SK-N-SH (cell line): ENCODE data around the gene DBX1. TPM values are rescaled to one million over a fixed set of nuclear protein-coding genes. Genes with fewer than 3 reads are reported as not detected.

Experiments used
- CTCF ChIA-PET: fragments of 300-600, 350-600 bp; formaldehyde crosslinking; extraction: SDS; loops from one replicate; lab custom pipeline; 2021; lab: Yijun Ruan, JAX
- POLR2A ChIA-PET: fragments of 350-600 bp; sonication (Branson Sonifier 250); formaldehyde crosslinking; extraction: SDS; loops from one replicate; lab custom pipeline; 2020; ENCODE audit warnings: antibody characterized with exemption, inconsistent platforms; lab: Yijun Ruan, JAX
- DNase-seq: peaks from one replicate; pipeline ENCODE4 v3.0.0; 2012
- H2AFZ ChIP-seq: fragments of 200-600 bp; sonication (generic); 2 replicates; pipeline ENCODE4 v1.8.1; 2016; ENCODE audit warnings: antibody characterized with exemption, mild to moderate bottlenecking, low read depth
- H3F3A ChIP-seq: fragments of 200-600 bp; sonication (generic); replicated peaks from 2 replicates; pipeline ENCODE3; 2016; ENCODE audit warnings: antibody characterized with exemption, mild to moderate bottlenecking; ENCODE audit not compliant: insufficient read depth
- H3K27ac ChIP-seq, 2 experiments: fragments of 200-500 bp in 1 of 2; fragments of 200-600 bp in 1 of 2; sonication (Bioruptor generic) in 1 of 2; sonication (generic), shearing (Covaris generic) in 1 of 2; 2 replicates each; pipeline versions ENCODE4 v1.5.1 to v1.6.1; 2014 to 2016; ENCODE audit warnings: low read depth in 2 of 2, inconsistent platforms in 1 of 2, low read length in 1 of 2, mild to moderate bottlenecking in 1 of 2, mixed read lengths in 1 of 2
- H3K27me3 ChIP-seq: fragments of 200-600 bp; sonication (generic), shearing (Covaris generic); 2 replicates; pipeline ENCODE4 v1.6.1; 2016; ENCODE audit warnings: mixed run types; ENCODE audit not compliant: insufficient read depth
- H3K36me3 ChIP-seq, 2 experiments: fragments of 200-500 bp in 1 of 2; fragments of 200-600 bp in 1 of 2; sonication (Bioruptor generic) in 1 of 2; sonication (generic) in 1 of 2; replicated peaks in 1 of 2; 2 replicates each; pipeline versions ENCODE3 to v1.5.1; 2014 to 2016; ENCODE audit warnings: low read length in 1 of 2, mild to moderate bottlenecking in 1 of 2; ENCODE audit not compliant: insufficient read depth in 2 of 2, control insufficient read depth in 1 of 2
- H3K4me1 ChIP-seq, 2 experiments: fragments of 200-500 bp in 1 of 2; fragments of 200-600 bp in 1 of 2; sonication (Bioruptor generic) in 1 of 2; sonication (generic), shearing (Covaris generic) in 1 of 2; 2 replicates each; pipeline versions ENCODE4 v1.5.1 to v1.6.1; 2014 to 2016; ENCODE audit warnings: low read depth in 1 of 2, low read length in 1 of 2, mixed run types in 1 of 2; ENCODE audit not compliant: insufficient read depth in 2 of 2, control insufficient read depth in 1 of 2
- H3K4me2 ChIP-seq: fragments of 200-600 bp; sonication (generic), shearing (Covaris generic); 2 replicates; pipeline ENCODE4 v1.6.1; 2017; ENCODE audit warnings: mixed run types
- H3K4me3 ChIP-seq, 2 experiments: fragments of 200-500 bp in 1 of 2; fragments of 200-600 bp in 1 of 2; sonication (Bioruptor generic) in 1 of 2; sonication (generic), shearing (Covaris generic) in 1 of 2; 2 replicates each; pipeline versions ENCODE4 v1.5.1 to v1.8.1; 2014 to 2016; ENCODE audit warnings: low read depth in 2 of 2, inconsistent platforms in 1 of 2, low read length in 1 of 2, mild to moderate bottlenecking in 1 of 2, mixed read lengths in 1 of 2, moderate library complexity in 1 of 2
- H3K79me2 ChIP-seq: fragments of 200-600 bp; sonication (generic); 2 replicates; pipeline ENCODE4 v1.8.1; 2017; ENCODE audit warnings: mild to moderate bottlenecking; ENCODE audit not compliant: insufficient read depth
- H3K9ac ChIP-seq: fragments of 200-600 bp; sonication (generic); 2 replicates; pipeline ENCODE4 v1.6.1; 2017; ENCODE audit warnings: mixed run types
- H3K9me2 ChIP-seq: fragments of 200-600 bp; sonication (generic); 2 replicates; pipeline ENCODE4 v1.6.1; 2017; ENCODE audit warnings: mixed run types
- H3K9me3 ChIP-seq: fragments of 200-600 bp; sonication (generic); 2 replicates; pipeline ENCODE4 v1.6.1; 2017; ENCODE audit warnings: mixed run types, mild to moderate bottlenecking, moderate library complexity
- H4K20me1 ChIP-seq: fragments of 200-600 bp; sonication (generic); 2 replicates; pipeline ENCODE4 v1.6.1; 2017; ENCODE audit warnings: mild to moderate bottlenecking, mixed run types; ENCODE audit not compliant: insufficient read depth
- ELF1 ChIP-seq: IDR thresholded peaks from 2 replicates; pipeline ENCODE4 v1.4.0; 2012
- EZH2phosphoT487 ChIP-seq: fragments of 200-600 bp; sonication (generic); IDR thresholded peaks from 2 replicates; pipeline ENCODE4 v1.6.1; 2017; ENCODE audit warnings: low read depth, mixed run types, mild to moderate bottlenecking, antibody characterized with exemption, moderate library complexity, borderline replicate concordance
- FOSL2 ChIP-seq: IDR thresholded peaks from 2 replicates; pipeline ENCODE4 v1.4.0; 2012; ENCODE audit warnings: low read depth, mild to moderate bottlenecking, moderate library complexity, borderline replicate concordance
- GATA2 ChIP-seq: sonication (generic); formaldehyde crosslinking; IDR thresholded peaks from 2 replicates; pipeline ENCODE4 v1.5.0; 2020; ENCODE audit warnings: mild to moderate bottlenecking, missing genetic modification reagents
- JUND ChIP-seq: IDR thresholded peaks from 2 replicates; pipeline ENCODE4 v1.4.0; 2012
- MXI1 ChIP-seq: IDR thresholded peaks from 2 replicates; pipeline ENCODE4 v1.6.1; 2012; ENCODE audit warnings: mild to moderate bottlenecking, low read depth, low read length, improper control_type of control experiment
- NFIC ChIP-seq: IDR thresholded peaks from 2 replicates; pipeline ENCODE4 v1.4.0; 2012; ENCODE audit warnings: borderline replicate concordance
- TEAD4 ChIP-seq: IDR thresholded peaks from 2 replicates; pipeline ENCODE4 v1.4.0; 2012; ENCODE audit warnings: mild to moderate bottlenecking, borderline replicate concordance; ENCODE audit not compliant: insufficient read depth
- YY1 ChIP-seq: IDR thresholded peaks from 2 replicates; pipeline ENCODE4 v1.4.0; 2012; ENCODE audit warnings: low read depth, mild to moderate bottlenecking
- WGBS: methylation state at CpG from one replicate; pipeline ENCODE4 v1.1.6; 2017; ENCODE audit warnings: low lambda C conversion rate; 5-methylcytosine and 5-hydroxymethylcytosine counted together
- polyA plus RNA-seq, 3 experiments: library from polyadenylated mRNA; depleted of rRNA; stranded (reverse); fragments of >200 nt; gene quantifications; 2 replicates each; pipeline ENCODE4 v1.2.3, GENCODE V29; 2012
- TF ChIP-seq, protein P1 (sequence below): IDR thresholded peaks from 2 replicates; pipeline ENCODE4 v1.4.0; 2012; ENCODE audit warnings: low read depth, borderline replicate concordance
- TF ChIP-seq, protein P2 (sequence below): IDR thresholded peaks from 2 replicates; pipeline ENCODE4; 2012
- TF ChIP-seq, protein P3 (sequence below): fragments of 150-350 bp; IDR thresholded peaks from 2 replicates; pipeline ENCODE4 v1.6.1; 2016; ENCODE audit warnings: mild to moderate bottlenecking, low read depth, low read length
- TF ChIP-seq, protein P4 (sequence below): IDR thresholded peaks from 2 replicates; pipeline ENCODE4 v1.4.0; 2012; ENCODE audit warnings: low read depth
- TF ChIP-seq, protein P5 (sequence below): fragments of 200-600 bp; sonication (generic); IDR thresholded peaks from 2 replicates; pipeline ENCODE4 v1.6.1; 2017; ENCODE audit warnings: antibody characterized with exemption, mild to moderate bottlenecking, moderate library complexity

Gene DBX1
- polyA plus RNA-seq, 1 of the 3 experiments (the other 2 are of a cell fraction) = not detected

DNA sequence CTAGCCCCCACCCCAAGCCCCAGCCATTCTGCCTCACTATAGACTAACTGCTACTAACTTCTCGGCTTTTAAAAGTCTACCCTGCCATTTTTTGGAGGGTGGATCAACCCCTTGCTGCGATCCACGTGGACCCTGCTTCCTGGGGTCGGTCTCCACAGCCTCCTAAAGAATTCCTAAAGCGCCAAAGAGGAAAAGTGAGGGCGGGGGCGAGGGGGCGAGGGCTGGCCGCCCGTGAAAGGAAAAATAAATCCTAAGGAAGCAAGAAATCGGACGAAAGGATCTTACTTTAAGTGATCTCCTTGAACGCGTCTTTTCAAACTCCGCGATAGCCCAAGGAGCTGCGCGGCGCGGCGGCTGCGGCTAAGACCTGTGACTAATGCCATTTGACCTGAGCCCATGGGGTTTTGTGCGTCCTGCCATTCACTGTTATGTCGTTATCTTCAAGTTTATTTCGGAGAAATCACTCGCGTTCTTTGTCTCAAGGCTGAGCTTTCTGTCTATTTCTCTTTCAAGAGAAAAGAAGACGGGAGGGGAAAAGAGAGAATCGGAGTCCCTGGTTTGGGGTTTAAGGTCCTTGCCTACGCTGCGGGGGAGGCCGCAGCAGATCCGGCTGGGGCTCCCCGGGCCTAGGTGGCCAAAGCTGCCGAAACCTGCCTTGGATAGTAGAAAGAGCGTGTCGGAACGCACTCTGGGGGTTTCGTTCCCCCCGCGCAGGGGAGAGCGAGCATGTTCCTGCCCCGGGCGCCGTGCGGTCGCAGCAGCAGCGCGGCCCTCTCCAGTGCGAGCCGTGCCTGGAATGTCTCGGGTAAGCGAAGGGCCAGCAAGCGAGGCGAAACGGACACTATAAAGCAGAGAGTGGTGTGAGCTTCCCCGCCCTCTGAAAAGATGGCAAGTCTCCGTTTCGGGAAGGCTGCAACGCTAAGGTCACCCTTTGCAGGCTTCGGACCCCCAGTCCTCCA is 2.8 kb upstream of the DBX1 start:
- Histone ChIP-seq H2AFZ (no peak overlapping the region), H3F3A (no peaks in the 10 kb centered on the region), H3K4me3 (peak overlapping the region; percentile 26 to 28; a peak in 3 of 4 replicates), H3K79me2 (no peaks in the 10 kb centered on the region), H3K36me3 (no peaks in the 10 kb centered on the region), H3K4me2 (peak overlapping the region; percentile 70; the same call in 1 of the 2 replicates), H3K4me1 (peaks cover 0 to 16% of the 10 kb centered on the region in 2 experiments; a peak in 2 of 4 replicates), H3K9ac (no peak overlapping the region), H3K27me3 (peaks cover 61% of the 10 kb centered on the region), H3K27ac (no peak overlapping the region), H3K9me3 (no peaks in the 10 kb centered on the region)
- ChIA-PET CTCF (interaction anchor here (0.9 to 4.6 kb wide), 8 partner anchors 8 to 191 kb away, joined by 3 to 38 read pairs (median 5); no protein-coding TSS in a partner anchor), POLR2A (interaction anchor here (0.5 kb wide), 1 partner anchor 32 kb away, joined by 3 read pairs; no protein-coding TSS in a partner anchor)
- peak; percentile 64 for DNase-seq
- WGBS = 56% methylated on average over 57 of the region's 61 CpGs
- TF ChIP-seq, protein P1, sequence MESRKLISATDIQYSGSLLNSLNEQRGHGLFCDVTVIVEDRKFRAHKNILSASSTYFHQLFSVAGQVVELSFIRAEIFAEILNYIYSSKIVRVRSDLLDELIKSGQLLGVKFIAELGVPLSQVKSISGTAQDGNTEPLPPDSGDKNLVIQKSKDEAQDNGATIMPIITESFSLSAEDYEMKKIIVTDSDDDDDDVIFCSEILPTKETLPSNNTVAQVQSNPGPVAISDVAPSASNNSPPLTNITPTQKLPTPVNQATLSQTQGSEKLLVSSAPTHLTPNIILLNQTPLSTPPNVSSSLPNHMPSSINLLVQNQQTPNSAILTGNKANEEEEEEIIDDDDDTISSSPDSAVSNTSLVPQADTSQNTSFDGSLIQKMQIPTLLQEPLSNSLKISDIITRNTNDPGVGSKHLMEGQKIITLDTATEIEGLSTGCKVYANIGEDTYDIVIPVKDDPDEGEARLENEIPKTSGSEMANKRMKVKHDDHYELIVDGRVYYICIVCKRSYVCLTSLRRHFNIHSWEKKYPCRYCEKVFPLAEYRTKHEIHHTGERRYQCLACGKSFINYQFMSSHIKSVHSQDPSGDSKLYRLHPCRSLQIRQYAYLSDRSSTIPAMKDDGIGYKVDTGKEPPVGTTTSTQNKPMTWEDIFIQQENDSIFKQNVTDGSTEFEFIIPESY = no peak
- peak; percentile 67; the same call in 1 of the 2 replicates for TF ChIP-seq EZH2phosphoT487
- TF ChIP-seq, all 33 proteins: peak for 1
- Histone ChIP-seq H4K20me1 (no peaks in the 10 kb centered on the region), H3K9me2 (no peaks in the 10 kb centered on the region)

DNA sequence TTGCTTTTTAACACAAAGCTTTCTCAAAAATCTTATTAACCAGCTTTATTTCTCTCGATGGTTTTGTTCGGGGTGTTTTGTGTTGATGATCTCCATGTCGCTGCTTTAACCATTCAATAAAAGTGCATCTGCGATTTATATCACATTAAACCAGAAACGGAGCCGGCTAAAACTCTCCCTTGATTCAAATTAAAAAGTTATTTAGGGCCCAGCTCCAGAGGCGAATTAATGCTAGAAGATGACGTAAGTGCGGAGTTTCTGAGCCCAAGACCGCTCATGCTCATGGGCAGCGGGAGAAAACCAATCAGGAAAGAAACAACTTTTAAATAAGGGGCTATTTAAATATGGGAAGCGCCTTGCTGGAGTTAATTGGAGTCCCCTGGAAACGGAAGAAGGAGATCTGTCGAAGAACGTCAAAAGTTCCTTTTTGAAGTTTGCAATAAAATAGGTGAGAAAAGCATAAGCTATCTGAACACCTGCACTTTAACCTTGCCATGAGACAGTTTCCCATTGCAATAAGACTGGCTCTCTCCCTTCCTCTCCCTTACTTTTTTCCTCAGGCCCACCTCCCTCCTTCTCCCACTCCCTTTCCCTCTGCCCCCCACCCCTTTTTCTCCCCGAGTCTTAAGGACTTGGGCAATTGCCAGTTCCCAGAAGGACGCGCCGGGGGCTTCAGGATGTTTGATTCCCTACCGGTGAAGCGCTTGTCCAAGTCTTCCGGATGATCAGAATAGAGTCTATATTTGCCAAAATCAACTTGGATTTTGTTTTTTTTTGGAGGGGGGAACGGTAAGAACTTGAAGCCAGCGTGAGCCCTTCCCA is 1.9 kb upstream of the DBX1 start:
- Histone ChIP-seq H4K20me1 (no peaks in the 10 kb centered on the region), H3F3A (no peaks in the 10 kb centered on the region), H3K9me2 (no peaks in the 10 kb centered on the region), H3K36me3 (no peaks in the 10 kb centered on the region), H3K4me3 (no peak overlapping the region; a peak in 1 of 4 replicates), H3K9ac (no peak overlapping the region), H3K27ac (no peak overlapping the region), H2AFZ (no peak overlapping the region), H3K4me2 (peak overlapping the region; percentile 65; the same call in 1 of the 2 replicates), H3K4me1 (peaks cover 0 to 16% of the 10 kb centered on the region in 2 experiments; a peak in 2 of 4 replicates), H3K27me3 (peaks cover 61% of the 10 kb centered on the region), H3K79me2 (no peaks in the 10 kb centered on the region), H3K9me3 (no peaks in the 10 kb centered on the region)
- POLR2A ChIA-PET = no interaction called here
- DNase-seq = peak; percentile 43
- WGBS = 21% methylated on average over 24 of the region's 24 CpGs
- TF ChIP-seq MXI1 (no peak), TEAD4 (no peak), NFIC (no peak), ELF1 (no peak), GATA2 (CRISPR knock-in tag) (no peak), JUND (no peak), YY1 (no peak), FOSL2 (no peak), EZH2phosphoT487 (no peak)
- TF ChIP-seq, protein P2, sequence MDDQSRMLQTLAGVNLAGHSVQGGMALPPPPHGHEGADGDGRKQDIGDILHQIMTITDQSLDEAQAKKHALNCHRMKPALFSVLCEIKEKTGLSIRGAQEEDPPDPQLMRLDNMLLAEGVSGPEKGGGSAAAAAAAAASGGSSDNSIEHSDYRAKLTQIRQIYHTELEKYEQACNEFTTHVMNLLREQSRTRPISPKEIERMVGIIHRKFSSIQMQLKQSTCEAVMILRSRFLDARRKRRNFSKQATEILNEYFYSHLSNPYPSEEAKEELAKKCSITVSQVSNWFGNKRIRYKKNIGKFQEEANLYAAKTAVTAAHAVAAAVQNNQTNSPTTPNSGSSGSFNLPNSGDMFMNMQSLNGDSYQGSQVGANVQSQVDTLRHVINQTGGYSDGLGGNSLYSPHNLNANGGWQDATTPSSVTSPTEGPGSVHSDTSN = no peak
- TF ChIP-seq, protein P3, sequence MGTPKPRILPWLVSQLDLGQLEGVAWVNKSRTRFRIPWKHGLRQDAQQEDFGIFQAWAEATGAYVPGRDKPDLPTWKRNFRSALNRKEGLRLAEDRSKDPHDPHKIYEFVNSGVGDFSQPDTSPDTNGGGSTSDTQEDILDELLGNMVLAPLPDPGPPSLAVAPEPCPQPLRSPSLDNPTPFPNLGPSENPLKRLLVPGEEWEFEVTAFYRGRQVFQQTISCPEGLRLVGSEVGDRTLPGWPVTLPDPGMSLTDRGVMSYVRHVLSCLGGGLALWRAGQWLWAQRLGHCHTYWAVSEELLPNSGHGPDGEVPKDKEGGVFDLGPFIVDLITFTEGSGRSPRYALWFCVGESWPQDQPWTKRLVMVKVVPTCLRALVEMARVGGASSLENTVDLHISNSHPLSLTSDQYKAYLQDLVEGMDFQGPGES = no peak
- TF ChIP-seq, protein P4, sequence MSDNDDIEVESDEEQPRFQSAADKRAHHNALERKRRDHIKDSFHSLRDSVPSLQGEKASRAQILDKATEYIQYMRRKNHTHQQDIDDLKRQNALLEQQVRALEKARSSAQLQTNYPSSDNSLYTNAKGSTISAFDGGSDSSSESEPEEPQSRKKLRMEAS = no peak
- TF ChIP-seq, protein P5, sequence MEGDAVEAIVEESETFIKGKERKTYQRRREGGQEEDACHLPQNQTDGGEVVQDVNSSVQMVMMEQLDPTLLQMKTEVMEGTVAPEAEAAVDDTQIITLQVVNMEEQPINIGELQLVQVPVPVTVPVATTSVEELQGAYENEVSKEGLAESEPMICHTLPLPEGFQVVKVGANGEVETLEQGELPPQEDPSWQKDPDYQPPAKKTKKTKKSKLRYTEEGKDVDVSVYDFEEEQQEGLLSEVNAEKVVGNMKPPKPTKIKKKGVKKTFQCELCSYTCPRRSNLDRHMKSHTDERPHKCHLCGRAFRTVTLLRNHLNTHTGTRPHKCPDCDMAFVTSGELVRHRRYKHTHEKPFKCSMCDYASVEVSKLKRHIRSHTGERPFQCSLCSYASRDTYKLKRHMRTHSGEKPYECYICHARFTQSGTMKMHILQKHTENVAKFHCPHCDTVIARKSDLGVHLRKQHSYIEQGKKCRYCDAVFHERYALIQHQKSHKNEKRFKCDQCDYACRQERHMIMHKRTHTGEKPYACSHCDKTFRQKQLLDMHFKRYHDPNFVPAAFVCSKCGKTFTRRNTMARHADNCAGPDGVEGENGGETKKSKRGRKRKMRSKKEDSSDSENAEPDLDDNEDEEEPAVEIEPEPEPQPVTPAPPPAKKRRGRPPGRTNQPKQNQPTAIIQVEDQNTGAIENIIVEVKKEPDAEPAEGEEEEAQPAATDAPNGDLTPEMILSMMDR = no peak
- CTCF ChIA-PET = interaction anchor here (0.9 to 4.6 kb wide), 7 partner anchors 9 to 448 kb away, joined by 3 to 38 read pairs (median 4); no protein-coding TSS in a partner anchor
